HepG2 (cell line): Measurements from ENCODE around the gene TXNL4A. TPM values are rescaled to one million over a fixed set of nuclear protein-coding genes. Genes with fewer than 3 reads are reported as not detected.

Experiments used
- ATAC-seq: fragments of 200-7000 bp; cut with Tn5 transposase; 3 replicates; pipeline ENCODE4 v1.9.1; 2020; ENCODE audit warnings: mild to moderate bottlenecking, moderate library complexity
- BruUV-seq: library from RNA; stranded (reverse); fragments of 400-500 nt; replicated peaks from 2 replicates; lab custom pipeline; 2021; lab: Mats Ljungman, UMichigan
- CTCF ChIA-PET: fragments of 300-600 bp; formaldehyde crosslinking; extraction: SDS; loops from one replicate; lab custom pipeline; 2021; ENCODE audit warnings: low total read pairs, inconsistent platforms, low intra/inter-chr PET ratio; lab: Yijun Ruan, JAX
- POLR2A ChIA-PET: fragments of 350-600 bp; sonication (Branson Sonifier 250); formaldehyde crosslinking; loops from one replicate; lab custom pipeline; 2020; ENCODE audit warnings: antibody characterized with exemption, inconsistent platforms; lab: Yijun Ruan, JAX
- DNase-seq: peaks from one replicate; pipeline ENCODE4 v3.0.0-alpha.2; 2015; ENCODE audit warnings: low spot score
- FAIRE-seq: peaks from 3 replicates; lab custom pipeline; 2011; peaks lifted over from hg19 to GRCh38; lab: Jason Lieb, UNC
- H2AFZ ChIP-seq: one replicate; pipeline ENCODE4 v1.6.1; 2011; ENCODE audit warnings: low read length, inconsistent platforms
- H3K27ac ChIP-seq: fragments of 300-600 bp; 3 replicates; pipeline ENCODE4 v1.8.0; 2011; ENCODE audit warnings: mixed run types, mild to moderate bottlenecking, mixed read lengths, low read length, inconsistent platforms; ENCODE audit not compliant: insufficient read depth; ENCODE audit errors: extremely low read length
- H3K27me3 ChIP-seq, 2 experiments: fragments of 200-600 bp in 1 of 2; 2 replicates in 1 of 2; 3 replicates in 1 of 2; pipeline versions ENCODE4 v1.6.0 to v1.8.0; 2011; ENCODE audit warnings: low read length in 2 of 2, mild to moderate bottlenecking in 2 of 2, moderate library complexity in 2 of 2, inconsistent platforms in 1 of 2; ENCODE audit not compliant: insufficient read depth in 2 of 2, control insufficient read depth in 1 of 2
- H3K36me3 ChIP-seq, 2 experiments: fragments of 200-600 bp in 1 of 2; replicated peaks in 1 of 2; 2 replicates in 1 of 2; 3 replicates in 1 of 2; pipeline versions ENCODE4 v1.5.1 to v1.8.0; 2011; ENCODE audit warnings: low read length in 2 of 2, inconsistent platforms in 1 of 2; ENCODE audit not compliant: insufficient read depth in 2 of 2, control insufficient read depth in 1 of 2
- H3K4me1 ChIP-seq: 2 replicates; pipeline ENCODE4 v1.5.1; 2012; ENCODE audit warnings: low read length, inconsistent platforms; ENCODE audit not compliant: insufficient read depth
- H3K4me2 ChIP-seq: 2 replicates; pipeline ENCODE4 v1.6.0; 2011; ENCODE audit warnings: low read depth, low read length, inconsistent platforms
- H3K4me3 ChIP-seq, 3 experiments: fragments of 200-600 bp in 1 of 3; sonication (generic), shearing (Covaris generic) in 1 of 3; replicated peaks in 1 of 3; 2 replicates each; pipeline ENCODE4 v1.5.1; 2011 to 2016; ENCODE audit warnings: low read length in 3 of 3, inconsistent platforms in 2 of 3, low read depth in 2 of 3, mild to moderate bottlenecking in 2 of 3, control low read depth in 1 of 3, mixed read lengths in 1 of 3; ENCODE audit not compliant: insufficient read depth in 1 of 3
- H3K79me2 ChIP-seq: one replicate; pipeline ENCODE4 v1.6.1; 2011; ENCODE audit warnings: low read length, inconsistent platforms; ENCODE audit not compliant: insufficient read depth
- H3K9ac ChIP-seq: 2 replicates; pipeline ENCODE4 v1.6.0; 2011; ENCODE audit warnings: mild to moderate bottlenecking, low read depth, low read length, inconsistent platforms; ENCODE audit not compliant: insufficient read depth
- H3K9me3 ChIP-seq: 2 replicates; pipeline ENCODE4 v1.5.1; 2012; ENCODE audit warnings: mild to moderate bottlenecking, low read length
- H4K20me1 ChIP-seq: 2 replicates; pipeline ENCODE4 v1.6.0; 2011; ENCODE audit warnings: inconsistent platforms, mild to moderate bottlenecking, low read length, moderate library complexity; ENCODE audit not compliant: insufficient read depth
- CREM ChIP-seq, 2 experiments: sonication (generic) in 1 of 2; formaldehyde crosslinking in 1 of 2; IDR thresholded peaks; 2 replicates each; pipeline versions ENCODE4 v1.4.0 to v1.6.1; 2016 to 2020; ENCODE audit warnings: antibody characterized with exemption in 1 of 2, mild to moderate bottlenecking in 1 of 2, missing genetic modification reagents in 1 of 2
- KDM5A ChIP-seq: fragments of 200-600 bp; sonication (generic); IDR thresholded peaks from 2 replicates; pipeline ENCODE4 v1.7.0; 2018; ENCODE audit warnings: antibody characterized with exemption, mild to moderate bottlenecking, low read length, borderline replicate concordance
- LCORL ChIP-seq, 2 experiments: fragments of 450-650 bp in 1 of 2; sonication (generic) in 1 of 2; formaldehyde crosslinking in 1 of 2; IDR thresholded peaks; 2 replicates each; pipeline versions ENCODE4 v1.5.0 to v1.6.1; 2017 to 2020; ENCODE audit warnings: antibody characterized with exemption in 1 of 2, missing genetic modification reagents in 1 of 2
- MAFF ChIP-seq: IDR thresholded peaks from 2 replicates; pipeline ENCODE4 v1.6.1; 2011; ENCODE audit warnings: low read depth, low read length, improper control_type of control experiment
- SOX6 ChIP-seq, 2 experiments: fragments of 450-650 bp in 1 of 2; sonication (generic) in 1 of 2; formaldehyde crosslinking in 1 of 2; IDR thresholded peaks; 2 replicates each; pipeline versions ENCODE4 v1.4.0 to v1.6.1; 2017 to 2020; ENCODE audit warnings: antibody characterized with exemption in 1 of 2, mild to moderate bottlenecking in 1 of 2, missing genetic modification reagents in 1 of 2
- TMF1 ChIP-seq: sonication (generic); formaldehyde crosslinking; IDR thresholded peaks from 2 replicates; pipeline ENCODE4 v1.8.1; 2022; ENCODE audit warnings: low read depth, missing genetic modification reagents
- ZEB1 ChIP-seq: IDR thresholded peaks from 2 replicates; pipeline ENCODE4 v1.6.1; 2012; ENCODE audit warnings: mild to moderate bottlenecking, low read depth, inconsistent platforms; ENCODE audit not compliant: insufficient replicate concordance
- ZNF564 ChIP-seq: sonication (generic); formaldehyde crosslinking; IDR thresholded peaks from 2 replicates; pipeline ENCODE4 v1.8.1; 2023; ENCODE audit warnings: mild to moderate bottlenecking, missing genetic modification reagents
- ZNF788 ChIP-seq: sonication (generic); formaldehyde crosslinking; IDR thresholded peaks from 2 replicates; pipeline ENCODE4 v1.5.0; 2020; ENCODE audit warnings: mild to moderate bottlenecking, missing genetic modification reagents, borderline replicate concordance
- ZNF878 ChIP-seq: sonication (generic); formaldehyde crosslinking; IDR thresholded peaks from 2 replicates; pipeline ENCODE4 v1.8.1; 2023; ENCODE audit warnings: mild to moderate bottlenecking, missing genetic modification reagents, moderate library complexity
- WGBS: methylation state at CpG from one replicate; pipeline ENCODE4 v1.1.6; 2017; ENCODE audit warnings: low lambda C conversion rate; 5-methylcytosine and 5-hydroxymethylcytosine counted together
- in situ Hi-C: cut with HindIII; loops from 2 replicates; pipeline ENCODE4 v1.10.0; 2017; ENCODE audit warnings: low pct_unique_long_range_greater_than_20kb; ENCODE audit not compliant: extremely low pct_ligation_motif_present
- intact Hi-C: fragments of 100-400 bp; cut with micrococcal nuclease; formaldehyde crosslinking; loops from one replicate; pipeline ENCODE4 v1.10.0; 2022; ENCODE audit not compliant: unreplicated experiment
- polyA plus RNA-seq, 8 experiments: library from polyadenylated mRNA; depleted of rRNA in 3 of 8; stranded (reverse) in 7 of 8; unstranded in 1 of 8; fragments of >200 nt; fragmentation: Illumina TruSeq in 4 of 8; extraction: Trizol in 4 of 8; gene quantifications; 2 replicates each; pipeline versions ENCODE4 v1.2.1 to v1.2.3, GENCODE V29; 2011 to 2016; ENCODE audit warnings: low read depth in 4 of 8, missing spikeins in 1 of 8, mixed read lengths in 1 of 8; ENCODE audit not compliant: insufficient read depth in 1 of 8
- total RNA-seq, 5 experiments: library from RNA; depleted of rRNA; stranded (reverse); fragments of >200 nt; fragmentation: Illumina TruSeq; extraction: Trizol; gene quantifications; 2 replicates each; pipeline ENCODE4 v1.2.3, GENCODE V29; 2016; ENCODE audit warnings: low read depth in 1 of 5
- TF ChIP-seq, protein P1 (sequence below): sonication (generic); formaldehyde crosslinking; IDR thresholded peaks from 2 replicates; pipeline ENCODE4 v1.4.0; 2020; ENCODE audit warnings: missing genetic modification reagents
- TF ChIP-seq, protein P2 (sequence below): sonication (generic); formaldehyde crosslinking; IDR thresholded peaks from 2 replicates; pipeline ENCODE4 v1.4.0; 2020; ENCODE audit warnings: mild to moderate bottlenecking, missing genetic modification reagents
- TF ChIP-seq, protein P3 (sequence below): sonication (generic); formaldehyde crosslinking; IDR thresholded peaks from 2 replicates; pipeline ENCODE4 v1.4.0; 2020; ENCODE audit warnings: mild to moderate bottlenecking, missing genetic modification reagents, borderline replicate concordance

TXNL4A gene
- total and polyA plus RNA-seq, 2 of the 13 experiments (the other 11 are each of a cell fraction or from before 2014, with no cell fraction given), result 172 to 202 TPM

DNA sequence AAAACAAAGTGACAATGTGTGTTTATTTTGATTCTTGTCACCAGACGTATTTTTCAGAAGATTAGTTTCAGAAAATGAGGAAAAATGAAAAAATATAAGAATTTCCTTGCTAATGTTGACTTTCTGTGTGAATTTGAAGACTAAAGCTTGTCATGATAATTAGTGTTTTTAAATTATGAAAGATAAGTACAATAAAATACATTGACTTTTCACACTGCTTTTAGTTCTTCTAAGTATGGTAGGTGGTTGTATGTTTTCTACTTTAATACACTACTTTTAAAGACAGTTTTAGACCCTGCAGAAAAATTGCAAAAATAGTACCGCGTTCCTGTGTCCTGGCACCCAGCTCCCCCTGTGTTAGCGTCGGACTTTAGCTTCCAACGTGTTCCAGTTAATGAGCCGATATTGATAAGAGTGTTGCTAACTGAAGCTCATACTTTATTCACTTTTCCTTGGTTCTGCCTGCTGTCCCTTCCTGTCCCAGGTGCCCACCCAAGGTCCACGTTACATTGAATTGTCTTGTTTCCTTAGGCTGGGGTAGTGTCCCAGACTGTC lies 46.6 kb upstream of the TXNL4A start:
- POLR2A ChIA-PET, result interaction anchor here (0.6 to 4.5 kb wide), 11 partner anchors 9 to 101 kb away, joined by 3 to 39 read pairs (median 8); partner anchors contain the start of genes ADNP2, SLC66A2 and TXNL4A
- H2AFZ ChIP-seq, result no peak overlapping the region

More for the DNA sequence above, 46.6 kb upstream of the TXNL4A start:
- TF ChIP-seq TMF1 (CRISPR knock-in tag) (no peak), ZEB1 (peak; percentile 36), ZNF788 (CRISPR knock-in tag) (no peak), MAFF (no peak), SOX6 (IDR thresholded peaks at IDR 0.05) (no peak), SOX6 (CRISPR knock-in tag; IDR thresholded peaks at IDR 0.05) (0 out of 2 replicates have a peak, but pooled peaks have one; percentile 4), LCORL (IDR thresholded peaks at IDR 0.05) (no peak), LCORL (CRISPR knock-in tag; IDR thresholded peaks at IDR 0.05) (peak; percentile 5; the same call in 1 of the 2 replicates), KDM5A (peak; percentile 54; the same call in 1 of the 2 replicates), CREM (IDR thresholded peaks at IDR 0.05) (0 out of 2 replicates have a peak, but pooled peaks have one; percentile 17), CREM (CRISPR knock-in tag; IDR thresholded peaks at IDR 0.05) (no peak), ZNF564 (CRISPR knock-in tag) (0 out of 2 replicates have a peak, but pooled peaks have one; percentile 8), ZNF878 (0 out of 2 replicates have a peak, but pooled peaks have one; percentile 13)
- TF ChIP-seq, protein P1, sequence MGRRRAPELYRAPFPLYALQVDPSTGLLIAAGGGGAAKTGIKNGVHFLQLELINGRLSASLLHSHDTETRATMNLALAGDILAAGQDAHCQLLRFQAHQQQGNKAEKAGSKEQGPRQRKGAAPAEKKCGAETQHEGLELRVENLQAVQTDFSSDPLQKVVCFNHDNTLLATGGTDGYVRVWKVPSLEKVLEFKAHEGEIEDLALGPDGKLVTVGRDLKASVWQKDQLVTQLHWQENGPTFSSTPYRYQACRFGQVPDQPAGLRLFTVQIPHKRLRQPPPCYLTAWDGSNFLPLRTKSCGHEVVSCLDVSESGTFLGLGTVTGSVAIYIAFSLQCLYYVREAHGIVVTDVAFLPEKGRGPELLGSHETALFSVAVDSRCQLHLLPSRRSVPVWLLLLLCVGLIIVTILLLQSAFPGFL, result no peak
- TF ChIP-seq, protein P2, sequence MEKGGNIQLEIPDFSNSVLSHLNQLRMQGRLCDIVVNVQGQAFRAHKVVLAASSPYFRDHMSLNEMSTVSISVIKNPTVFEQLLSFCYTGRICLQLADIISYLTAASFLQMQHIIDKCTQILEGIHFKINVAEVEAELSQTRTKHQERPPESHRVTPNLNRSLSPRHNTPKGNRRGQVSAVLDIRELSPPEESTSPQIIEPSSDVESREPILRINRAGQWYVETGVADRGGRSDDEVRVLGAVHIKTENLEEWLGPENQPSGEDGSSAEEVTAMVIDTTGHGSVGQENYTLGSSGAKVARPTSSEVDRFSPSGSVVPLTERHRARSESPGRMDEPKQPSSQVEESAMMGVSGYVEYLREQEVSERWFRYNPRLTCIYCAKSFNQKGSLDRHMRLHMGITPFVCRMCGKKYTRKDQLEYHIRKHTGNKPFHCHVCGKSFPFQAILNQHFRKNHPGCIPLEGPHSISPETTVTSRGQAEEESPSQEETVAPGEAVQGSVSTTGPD (CRISPR knock-in tag), result 0 out of 2 replicates have a peak, but pooled peaks have one; percentile 27
- TF ChIP-seq, protein P3, sequence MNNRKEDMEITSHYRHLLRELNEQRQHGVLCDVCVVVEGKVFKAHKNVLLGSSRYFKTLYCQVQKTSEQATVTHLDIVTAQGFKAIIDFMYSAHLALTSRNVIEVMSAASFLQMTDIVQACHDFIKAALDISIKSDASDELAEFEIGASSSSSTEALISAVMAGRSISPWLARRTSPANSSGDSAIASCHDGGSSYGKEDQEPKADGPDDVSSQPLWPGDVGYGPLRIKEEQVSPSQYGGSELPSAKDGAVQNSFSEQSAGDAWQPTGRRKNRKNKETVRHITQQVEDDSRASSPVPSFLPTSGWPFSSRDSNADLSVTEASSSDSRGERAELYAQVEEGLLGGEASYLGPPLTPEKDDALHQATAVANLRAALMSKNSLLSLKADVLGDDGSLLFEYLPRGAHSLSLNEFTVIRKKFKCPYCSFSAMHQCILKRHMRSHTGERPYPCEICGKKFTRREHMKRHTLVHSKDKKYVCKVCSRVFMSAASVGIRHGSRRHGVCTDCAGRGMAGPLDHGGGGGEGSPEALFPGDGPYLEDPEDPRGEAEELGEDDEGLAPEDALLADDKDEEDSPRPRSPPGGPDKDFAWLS (CRISPR knock-in tag), result 0 out of 2 replicates have a peak, but pooled peaks have one; percentile 9
- H3K9ac ChIP-seq, result peak overlapping the region; percentile 82
- intact Hi-C loops (loop anchor here (1.0 to 2.0 kb wide), 3 partner anchors 46 to 101 kb away; partner anchors contain the start of gene TXNL4A), in situ Hi-C loops (loop anchor here (5.0 kb wide), 2 partner anchors 48 to 67 kb away; partner anchors contain the start of gene TXNL4A)
- peak overlapping the region; percentile 74 to 78 (median 74) for H3K4me3 ChIP-seq
- H3K4me2 ChIP-seq, result peak overlapping the region; percentile 86
- no peaks in the 10 kb centered on the region; a peak in 1 of 5 replicates for H3K27me3 ChIP-seq
- peaks cover 27% of the 10 kb centered on the region for H3K79me2 ChIP-seq
- H4K20me1 ChIP-seq, result peaks cover 7% of the 10 kb centered on the region; the same call in 1 of the 2 replicates
- CTCF ChIA-PET, result interaction anchor here (1.4 kb wide), 1 partner anchor 101 kb away, joined by 3 read pairs; no protein-coding TSS in a partner anchor
- peaks cover 9 to 24% of the 10 kb centered on the region in 2 experiments; a peak in 4 of 5 replicates for H3K36me3 ChIP-seq
- WGBS, result 1% methylated on average over 8 of the region's 8 CpGs
- ATAC-seq, result no peak
- no peak for DNase-seq
- FAIRE-seq, result no peak
- peaks cover 35% of the 10 kb centered on the region for H3K4me1 ChIP-seq
- BruUV-seq, result TSS peak; percentile 66
- H3K9me3 ChIP-seq, result no peaks in the 10 kb centered on the region
- peak overlapping the region; percentile 79 for H3K27ac ChIP-seq
